GM04504 (cell line): ENCODE measurements around the gene UNC5B.

Experiments used
- DNase-seq: peaks from one replicate; pipeline ENCODE4 v3.0.0-alpha.2; 2012; ENCODE audit warnings: low read depth

Gene UNC5B

GRCh38 chr10:71300555-71301370, 88.4 kb downstream of the UNC5B start:
- DNase-seq, result no peak

DNA sequence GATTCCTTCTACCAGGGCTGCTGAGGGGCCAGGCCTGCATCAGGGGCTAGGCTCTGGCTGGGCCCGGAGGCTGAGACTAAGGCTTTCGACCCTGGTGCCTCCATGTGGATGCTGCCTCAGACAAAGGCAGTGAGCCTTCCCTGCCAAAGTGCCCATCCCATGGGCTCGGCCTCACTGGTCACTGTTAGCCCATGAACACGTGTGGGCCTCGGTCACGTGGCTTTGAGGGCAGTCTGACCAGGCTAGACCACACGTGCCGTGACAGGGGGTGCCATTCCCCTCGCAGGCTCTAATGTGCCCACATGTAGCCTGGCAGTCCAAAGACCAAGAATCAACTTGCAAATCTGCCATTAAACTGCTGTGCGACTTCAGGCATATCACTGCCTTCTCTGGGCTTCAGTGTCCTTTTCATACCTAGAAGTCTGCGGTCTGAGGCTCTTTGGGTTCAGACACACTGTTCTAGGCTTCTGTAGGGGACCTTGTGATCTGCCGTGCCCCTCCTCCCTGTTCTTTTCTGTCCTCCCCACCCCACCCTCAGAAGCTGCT, 89.1 kb downstream of the UNC5B start:
- no peak for DNase-seq

DNA sequence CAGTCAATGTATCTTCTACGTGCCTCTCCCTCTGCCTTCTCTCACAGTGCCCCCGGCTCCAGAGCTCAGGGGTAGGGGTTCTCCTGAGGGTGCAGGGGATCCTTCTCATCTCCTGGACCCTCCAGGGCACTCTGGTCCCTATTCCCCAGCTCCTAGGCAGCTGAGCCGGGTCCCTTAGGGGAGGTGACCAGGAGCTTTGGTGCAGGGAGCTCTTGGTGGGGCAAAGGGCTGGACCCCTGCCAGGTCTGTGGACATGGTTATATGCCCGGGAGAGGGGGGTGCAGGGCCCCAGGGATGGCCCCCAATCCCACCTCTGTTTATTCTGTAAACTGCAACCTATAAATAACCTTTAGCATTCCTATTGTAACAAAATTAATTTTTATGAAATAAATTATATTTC, 90.1 kb downstream of the UNC5B start:
- no peak for DNase-seq

DNA sequence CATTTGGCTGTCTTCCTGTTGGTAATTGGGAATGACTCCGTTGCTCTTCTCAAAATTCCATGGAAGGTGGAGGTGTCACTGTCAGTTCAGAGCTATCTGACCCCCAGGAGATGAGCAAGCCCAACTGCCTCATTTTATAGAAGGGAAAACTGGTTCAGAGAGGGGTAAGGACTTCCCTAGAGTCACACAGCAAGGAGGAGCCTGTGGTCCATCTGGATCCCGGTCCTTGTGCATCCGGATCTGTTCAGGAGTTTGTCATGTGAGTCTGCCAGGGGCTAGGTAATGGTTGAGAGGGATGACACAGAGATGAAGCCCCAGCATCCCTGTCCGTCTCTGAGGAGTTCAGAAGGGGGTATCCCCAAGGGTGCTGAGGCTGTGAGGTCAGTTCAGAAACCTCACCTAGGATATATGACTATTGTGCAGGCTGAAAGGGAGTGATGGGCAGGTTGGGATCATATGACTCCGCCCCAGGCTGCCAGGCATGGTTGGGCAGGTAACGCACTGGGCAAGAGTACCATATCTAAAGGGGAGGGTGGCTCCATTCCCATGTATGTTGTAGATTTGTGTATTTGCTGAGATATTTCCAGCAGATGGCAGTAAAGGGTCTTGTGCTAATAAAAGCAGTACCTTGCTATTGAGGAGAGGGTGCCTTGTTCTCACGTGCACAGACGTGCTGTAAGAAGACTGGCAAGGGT, 90.7 kb downstream of the UNC5B start:
- no peak for DNase-seq

DNA sequence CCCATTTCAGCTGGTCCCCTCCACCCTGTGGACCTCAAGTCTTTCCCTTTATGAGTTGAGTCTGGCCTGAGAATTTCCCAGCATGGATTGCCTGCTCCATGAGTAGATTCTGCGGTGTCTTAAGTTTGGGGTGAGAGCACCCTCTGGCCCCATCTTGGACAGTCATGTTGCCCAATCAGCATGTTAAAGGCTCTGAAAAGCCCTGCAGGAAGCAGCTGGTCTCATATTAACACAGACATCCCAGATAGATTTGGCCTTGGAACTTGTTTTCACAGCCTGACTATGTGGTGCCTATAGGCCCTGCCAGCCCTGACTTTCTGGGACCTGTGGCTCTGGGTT, 91.2 kb downstream of the UNC5B start:
- no peak for DNase-seq

DNA sequence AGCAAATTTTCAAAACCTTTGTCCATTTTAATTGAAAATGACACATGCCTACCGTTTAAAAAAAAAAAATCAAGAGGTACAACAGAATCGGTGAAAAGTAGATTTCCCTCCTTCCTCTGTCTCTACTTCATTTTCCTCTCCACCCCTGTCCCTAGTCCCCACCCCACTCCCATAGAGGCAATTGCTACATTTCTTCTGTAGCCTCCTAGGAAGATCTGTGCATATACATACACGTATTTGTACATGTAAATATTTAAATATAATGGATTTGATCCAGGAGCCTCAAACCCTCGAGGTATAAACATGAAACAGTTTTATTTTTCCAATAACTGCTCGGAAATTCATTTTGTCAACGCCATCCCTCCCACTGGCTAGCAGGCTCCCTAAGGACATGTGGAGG, 92.5 kb downstream of the UNC5B start:
- DNase-seq, result no peak

DNA sequence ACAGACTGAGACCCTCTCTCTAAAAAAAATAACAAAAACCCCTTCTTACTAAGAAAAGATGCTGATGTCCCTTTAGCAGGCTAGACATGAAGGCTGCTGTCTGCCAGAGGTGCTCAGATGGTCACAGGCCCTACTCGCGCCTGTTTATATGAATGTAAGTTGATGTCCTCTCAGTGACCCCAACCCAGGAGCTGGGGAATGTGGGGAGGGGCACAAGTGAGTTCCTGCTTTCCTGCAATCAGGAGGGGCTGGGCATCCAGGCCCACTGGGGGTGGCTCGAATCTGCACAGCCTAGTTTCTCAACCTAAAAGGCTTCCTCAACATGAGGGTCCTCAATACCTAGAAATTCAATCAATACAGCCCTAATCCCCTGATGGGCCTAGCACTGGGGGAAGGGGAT, 94.6 kb downstream of the UNC5B start:
- DNase-seq, result no peak

GRCh38 chr10:71307469-71308085, 95.2 kb downstream of the UNC5B start:
- DNase-seq, result no peak

DNA sequence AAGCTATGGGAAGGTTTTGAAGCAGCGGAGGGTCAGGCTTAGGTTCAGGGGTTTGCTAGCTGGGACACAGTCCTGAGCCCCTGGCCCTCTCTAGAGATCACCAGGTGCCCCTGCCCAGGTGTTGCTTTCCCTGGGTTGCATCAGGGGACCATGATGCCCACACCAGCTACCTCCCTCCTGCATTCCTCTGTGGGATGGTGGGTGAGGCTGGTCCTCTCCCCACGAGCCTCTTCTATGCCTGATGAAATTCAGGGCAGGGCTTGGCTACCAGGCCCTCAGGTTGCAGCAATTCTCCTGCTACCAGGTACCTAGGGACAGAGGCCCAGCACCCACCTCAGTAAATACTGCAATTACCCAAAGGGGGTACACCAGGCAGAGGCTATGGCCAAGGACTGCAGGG, 95.9 kb downstream of the UNC5B start:
- no peak for DNase-seq

GRCh38 chr10:71308985-71309384, 96.6 kb downstream of the UNC5B start:
- DNase-seq, result no peak

GRCh38 chr10:71309919-71310318, 97.5 kb downstream of the UNC5B start:
- no peak for DNase-seq

DNA sequence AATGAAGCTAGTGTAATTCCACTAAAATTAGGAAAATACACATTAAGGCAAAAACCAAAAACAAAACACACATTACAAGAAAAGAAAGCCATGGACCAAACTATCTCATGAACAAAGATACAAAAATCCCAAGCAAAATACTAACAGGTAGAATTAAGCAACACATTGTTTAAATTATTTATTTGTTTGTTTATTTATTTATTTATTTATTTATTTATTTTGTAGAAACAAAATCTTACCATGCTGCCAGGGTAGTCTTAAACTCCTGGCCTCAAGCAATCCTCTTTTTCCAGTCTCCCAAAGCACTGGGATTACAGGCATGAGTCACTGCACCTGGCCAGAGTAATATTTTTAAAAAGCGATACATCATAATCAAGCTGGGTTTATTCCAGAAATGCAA, 99.8 kb downstream of the UNC5B start:
- DNase-seq, result no peak

GRCh38 chr10:71312811-71313789, 100.7 kb downstream of the UNC5B start:
- peak; percentile 59 for DNase-seq

DNA sequence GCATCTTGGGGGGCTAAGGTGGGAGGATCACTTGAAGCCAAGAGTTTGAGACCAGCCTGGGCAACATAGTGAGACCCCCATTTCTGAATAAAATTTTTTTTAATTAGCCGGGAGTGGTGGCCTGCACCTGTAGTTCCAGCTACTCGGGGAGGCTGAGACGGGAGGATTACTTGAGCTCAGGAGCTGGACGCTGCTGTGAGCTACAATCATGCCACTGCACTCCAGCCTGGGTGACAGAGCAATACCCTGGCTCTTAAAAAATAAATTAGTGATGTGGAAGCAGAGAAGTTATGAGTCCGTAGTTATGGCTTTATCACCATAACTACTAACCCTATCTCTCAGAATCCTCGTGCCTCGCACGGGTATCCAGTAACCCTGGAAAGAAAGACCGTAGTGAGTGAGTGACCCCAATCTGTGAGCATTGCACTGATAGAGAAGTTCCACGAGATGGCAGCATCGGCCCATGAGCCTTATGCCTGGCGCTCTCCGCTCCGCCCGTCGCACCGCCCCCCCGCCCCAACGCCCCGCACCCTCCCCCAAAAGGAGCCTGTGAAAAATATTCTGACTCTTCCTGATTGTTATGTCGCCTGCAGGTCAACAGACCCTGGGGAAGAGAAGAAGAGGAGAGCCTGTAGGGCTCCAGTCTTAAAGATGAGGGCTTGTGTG, 101.8 kb downstream of the UNC5B start:
- DNase-seq, result no peak

DNA sequence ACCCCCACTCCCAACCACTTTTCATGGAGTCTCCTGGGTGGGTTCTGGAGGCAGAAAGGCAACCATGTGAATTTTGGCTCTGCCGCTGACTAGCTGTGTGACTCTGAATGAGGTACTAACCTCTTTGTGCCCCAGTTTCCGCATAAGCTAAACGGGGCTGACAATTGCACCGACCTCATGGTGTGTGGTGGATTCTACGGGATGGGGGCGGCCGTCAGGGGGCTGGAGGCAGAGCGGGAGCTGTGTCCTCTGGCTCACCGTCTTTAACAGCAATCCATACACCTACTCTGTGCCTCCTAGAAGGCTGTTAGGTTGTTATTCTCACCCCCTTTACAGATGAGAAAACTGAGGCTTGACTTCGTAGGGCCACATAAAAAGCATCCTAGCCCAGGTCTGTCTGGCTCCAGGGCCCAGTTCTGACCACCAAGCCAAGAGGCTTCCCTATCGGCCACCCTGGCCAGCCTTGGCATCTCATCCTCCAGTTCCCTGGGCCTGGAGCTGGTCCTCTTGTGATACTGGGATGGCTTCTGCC, 102.4 kb downstream of the UNC5B start:
- no peak for DNase-seq

GRCh38 chr10:71316056-71316785, 103.9 kb downstream of the UNC5B start:
- DNase-seq, result no peak

- DNase-seq, result no peak
Measured at GRCh38 chr10:71316786-71317160, 104.4 kb downstream of the UNC5B start.

GRCh38 chr10:71317739-71318138, 105.4 kb downstream of the UNC5B start:
- DNase-seq, result no peak

- peak; percentile 60 for DNase-seq
Measured at GRCh38 chr10:71319042-71319799, 106.9 kb downstream of the UNC5B start, which contains the start of gene SLC29A3. SLC29A3 (plus strand) TSS chr10:71319259; CDS start chr10:71319310, 51 bp downstream.
